ENCODE data around the gene PLCXD3. TPM values are rescaled to one million over a fixed set of nuclear protein-coding genes. Genes with fewer than 3 reads are reported as not detected.

PLCXD3 gene
- total and polyA plus RNA-seq, 10 of the 15 experiments (the other 5 are each of a cell fraction or from before 2014, with no cell fraction given) = not detected

DNA sequence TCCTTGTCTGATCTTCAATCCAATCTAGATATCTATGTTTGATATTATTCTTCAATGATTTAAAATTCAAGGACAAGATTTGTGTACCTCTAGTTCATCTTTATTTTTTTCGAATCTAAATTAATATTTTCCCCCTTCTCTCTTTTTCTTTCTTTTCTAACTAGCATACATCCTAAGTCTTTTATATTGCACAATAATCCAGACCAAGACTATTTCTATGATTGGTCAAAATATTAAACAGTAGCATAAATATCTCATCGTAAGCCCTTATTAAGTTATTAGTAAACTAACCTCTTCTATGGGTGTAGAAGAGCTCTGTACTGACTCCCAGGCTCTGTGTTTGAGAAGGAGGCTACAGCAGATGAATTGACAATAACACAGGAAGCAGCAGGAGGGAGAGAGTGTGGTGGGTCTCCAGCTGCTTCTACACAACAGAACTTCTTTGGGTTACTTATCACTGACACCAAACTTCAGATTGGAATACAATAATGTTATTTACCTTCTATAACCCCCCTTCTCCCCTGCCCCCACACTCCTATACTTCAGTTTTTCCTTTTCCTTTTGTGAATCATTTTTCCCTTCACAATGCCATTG is 11.9 kb upstream of the PLCXD3 start:
- Histone ChIP-seq H2AFZ (ENCODE audit: control insufficient read depth, low read depth, low read length) (no peak overlapping the region), H3K27me3 (replicated peaks in 1 of 2; ENCODE audit: control insufficient read depth in 2 of 2, insufficient read depth in 2 of 2, low read length in 1 of 2) (no peaks in the 10 kb centered on the region), H4K20me1 (ENCODE audit: control insufficient read depth, insufficient read depth) (no peaks in the 10 kb centered on the region), H3K79me2 (ENCODE audit: control insufficient read depth, insufficient read depth, low read length) (no peaks in the 10 kb centered on the region), H3K9me3 (replicated peaks; ENCODE audit: control insufficient read depth, insufficient read depth, low read length) (no peaks in the 10 kb centered on the region), H3K4me1 (ENCODE audit: control insufficient read depth, insufficient read depth, low read length) (no peaks in the 10 kb centered on the region), H3K36me3 (ENCODE audit: control insufficient read depth in 2 of 2, insufficient read depth in 2 of 2, low read length in 1 of 2) (no peaks in the 10 kb centered on the region), H3K27ac (ENCODE audit: control insufficient read depth, insufficient read depth) (no peak overlapping the region), H3K4me2 (ENCODE audit: control insufficient read depth, insufficient read depth) (no peak overlapping the region), H3K9ac (ENCODE audit: control insufficient read depth, insufficient read depth, low read length) (no peak overlapping the region), H3K4me3 (no peak overlapping the region)
- ChIA-PET SMC1A (ENCODE audit: uncharacterized antibody, unreplicated experiment) (no interaction called here), RAD21 (ENCODE audit: unreplicated experiment) (no interaction called here), CTCF (interaction anchor here (2.6 kb wide), 1 partner anchor 252 kb away, joined by 14 read pairs; no protein-coding TSS in a partner anchor), POLR2A (no interaction called here)
- 0% methylated on average over 2 of the region's 2 CpGs for WGBS (ENCODE audit: insufficient coverage, insufficient replicate concordance, low lambda C conversion rate, missing lambda C conversion rate)
- BruUV-seq (replicated peaks) = no TSS peak
- TF ChIP-seq, protein P1, sequence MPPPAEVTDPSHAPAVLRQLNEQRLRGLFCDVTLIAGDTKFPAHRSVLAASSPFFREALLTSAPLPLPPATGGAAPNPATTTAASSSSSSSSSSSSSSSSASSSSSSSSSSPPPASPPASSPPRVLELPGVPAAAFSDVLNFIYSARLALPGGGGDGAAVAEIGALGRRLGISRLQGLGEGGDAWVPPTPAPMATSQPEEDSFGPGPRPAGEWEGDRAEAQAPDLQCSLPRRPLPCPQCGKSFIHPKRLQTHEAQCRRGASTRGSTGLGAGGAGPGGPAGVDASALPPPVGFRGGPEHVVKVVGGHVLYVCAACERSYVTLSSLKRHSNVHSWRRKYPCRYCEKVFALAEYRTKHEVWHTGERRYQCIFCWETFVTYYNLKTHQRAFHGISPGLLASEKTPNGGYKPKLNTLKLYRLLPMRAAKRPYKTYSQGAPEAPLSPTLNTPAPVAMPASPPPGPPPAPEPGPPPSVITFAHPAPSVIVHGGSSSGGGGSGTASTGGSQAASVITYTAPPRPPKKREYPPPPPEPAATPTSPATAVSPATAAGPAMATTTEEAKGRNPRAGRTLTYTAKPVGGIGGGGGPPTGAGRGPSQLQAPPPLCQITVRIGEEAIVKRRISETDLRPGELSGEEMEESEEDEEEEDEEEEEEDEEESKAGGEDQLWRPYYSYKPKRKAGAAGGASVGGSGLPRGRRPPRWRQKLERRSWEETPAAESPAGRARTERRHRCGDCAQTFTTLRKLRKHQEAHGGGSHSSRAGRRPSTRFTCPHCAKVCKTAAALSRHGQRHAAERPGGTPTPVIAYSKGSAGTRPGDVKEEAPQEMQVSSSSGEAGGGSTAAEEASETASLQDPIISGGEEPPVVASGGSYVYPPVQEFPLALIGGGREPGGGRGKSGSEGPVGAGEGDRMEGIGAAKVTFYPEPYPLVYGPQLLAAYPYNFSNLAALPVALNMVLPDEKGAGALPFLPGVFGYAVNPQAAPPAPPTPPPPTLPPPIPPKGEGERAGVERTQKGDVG (CRISPR knock-in tag; IDR thresholded peaks at IDR 0.05) = no peak
- TF ChIP-seq NR2C2 (IDR thresholded peaks at IDR 0.05; ENCODE audit: borderline replicate concordance, control insufficient read depth, insufficient read length, low read depth) (no peak), POU2F2 (IDR thresholded peaks at IDR 0.05; ENCODE audit: borderline replicate concordance, low read depth, low read length) (no peak), FOXK2 (IDR thresholded peaks at IDR 0.05) (no peak), EZH2 (IDR thresholded peaks at IDR 0.05; ENCODE audit: borderline replicate concordance, control insufficient read depth, low read depth, low read length) (no peak), ZNF217 (IDR thresholded peaks at IDR 0.05) (no peak), SRF (IDR thresholded peaks at IDR 0.05; ENCODE audit: low read depth in 2 of 2, low read length in 2 of 2) (no peak)
- TF ChIP-seq, protein P2, sequence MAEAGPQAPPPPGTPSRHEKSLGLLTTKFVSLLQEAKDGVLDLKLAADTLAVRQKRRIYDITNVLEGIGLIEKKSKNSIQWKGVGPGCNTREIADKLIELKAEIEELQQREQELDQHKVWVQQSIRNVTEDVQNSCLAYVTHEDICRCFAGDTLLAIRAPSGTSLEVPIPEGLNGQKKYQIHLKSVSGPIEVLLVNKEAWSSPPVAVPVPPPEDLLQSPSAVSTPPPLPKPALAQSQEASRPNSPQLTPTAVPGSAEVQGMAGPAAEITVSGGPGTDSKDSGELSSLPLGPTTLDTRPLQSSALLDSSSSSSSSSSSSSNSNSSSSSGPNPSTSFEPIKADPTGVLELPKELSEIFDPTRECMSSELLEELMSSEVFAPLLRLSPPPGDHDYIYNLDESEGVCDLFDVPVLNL (IDR thresholded peaks at IDR 0.05; ENCODE audit: low read depth, low read length) = no peak
- TF ChIP-seq, protein P3, sequence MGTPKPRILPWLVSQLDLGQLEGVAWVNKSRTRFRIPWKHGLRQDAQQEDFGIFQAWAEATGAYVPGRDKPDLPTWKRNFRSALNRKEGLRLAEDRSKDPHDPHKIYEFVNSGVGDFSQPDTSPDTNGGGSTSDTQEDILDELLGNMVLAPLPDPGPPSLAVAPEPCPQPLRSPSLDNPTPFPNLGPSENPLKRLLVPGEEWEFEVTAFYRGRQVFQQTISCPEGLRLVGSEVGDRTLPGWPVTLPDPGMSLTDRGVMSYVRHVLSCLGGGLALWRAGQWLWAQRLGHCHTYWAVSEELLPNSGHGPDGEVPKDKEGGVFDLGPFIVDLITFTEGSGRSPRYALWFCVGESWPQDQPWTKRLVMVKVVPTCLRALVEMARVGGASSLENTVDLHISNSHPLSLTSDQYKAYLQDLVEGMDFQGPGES (IDR thresholded peaks at IDR 0.05) = no peak
- TF ChIP-seq, protein P4, sequence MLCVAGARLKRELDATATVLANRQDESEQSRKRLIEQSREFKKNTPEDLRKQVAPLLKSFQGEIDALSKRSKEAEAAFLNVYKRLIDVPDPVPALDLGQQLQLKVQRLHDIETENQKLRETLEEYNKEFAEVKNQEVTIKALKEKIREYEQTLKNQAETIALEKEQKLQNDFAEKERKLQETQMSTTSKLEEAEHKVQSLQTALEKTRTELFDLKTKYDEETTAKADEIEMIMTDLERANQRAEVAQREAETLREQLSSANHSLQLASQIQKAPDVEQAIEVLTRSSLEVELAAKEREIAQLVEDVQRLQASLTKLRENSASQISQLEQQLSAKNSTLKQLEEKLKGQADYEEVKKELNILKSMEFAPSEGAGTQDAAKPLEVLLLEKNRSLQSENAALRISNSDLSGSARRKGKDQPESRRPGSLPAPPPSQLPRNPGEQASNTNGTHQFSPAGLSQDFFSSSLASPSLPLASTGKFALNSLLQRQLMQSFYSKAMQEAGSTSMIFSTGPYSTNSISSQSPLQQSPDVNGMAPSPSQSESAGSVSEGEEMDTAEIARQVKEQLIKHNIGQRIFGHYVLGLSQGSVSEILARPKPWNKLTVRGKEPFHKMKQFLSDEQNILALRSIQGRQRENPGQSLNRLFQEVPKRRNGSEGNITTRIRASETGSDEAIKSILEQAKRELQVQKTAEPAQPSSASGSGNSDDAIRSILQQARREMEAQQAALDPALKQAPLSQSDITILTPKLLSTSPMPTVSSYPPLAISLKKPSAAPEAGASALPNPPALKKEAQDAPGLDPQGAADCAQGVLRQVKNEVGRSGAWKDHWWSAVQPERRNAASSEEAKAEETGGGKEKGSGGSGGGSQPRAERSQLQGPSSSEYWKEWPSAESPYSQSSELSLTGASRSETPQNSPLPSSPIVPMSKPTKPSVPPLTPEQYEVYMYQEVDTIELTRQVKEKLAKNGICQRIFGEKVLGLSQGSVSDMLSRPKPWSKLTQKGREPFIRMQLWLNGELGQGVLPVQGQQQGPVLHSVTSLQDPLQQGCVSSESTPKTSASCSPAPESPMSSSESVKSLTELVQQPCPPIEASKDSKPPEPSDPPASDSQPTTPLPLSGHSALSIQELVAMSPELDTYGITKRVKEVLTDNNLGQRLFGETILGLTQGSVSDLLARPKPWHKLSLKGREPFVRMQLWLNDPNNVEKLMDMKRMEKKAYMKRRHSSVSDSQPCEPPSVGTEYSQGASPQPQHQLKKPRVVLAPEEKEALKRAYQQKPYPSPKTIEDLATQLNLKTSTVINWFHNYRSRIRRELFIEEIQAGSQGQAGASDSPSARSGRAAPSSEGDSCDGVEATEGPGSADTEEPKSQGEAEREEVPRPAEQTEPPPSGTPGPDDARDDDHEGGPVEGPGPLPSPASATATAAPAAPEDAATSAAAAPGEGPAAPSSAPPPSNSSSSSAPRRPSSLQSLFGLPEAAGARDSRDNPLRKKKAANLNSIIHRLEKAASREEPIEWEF (IDR thresholded peaks at IDR 0.05; ENCODE audit: insufficient replicate concordance, low read depth, low read length) = no peak
- DNase-seq (ENCODE audit: low read depth, low spot score) (no peak), ATAC-seq (no peak), FAIRE-seq (no peak)
- in situ Hi-C loops (cut with MboI) = no loop called here
- intact Hi-C loops (cut with micrococcal nuclease; ENCODE audit: unreplicated experiment) = loop anchor here (5.0 kb wide), 1 partner anchor 620 kb away; no protein-coding TSS in a partner anchor
